ENCODE measurements around the gene EXT2. TPM values are rescaled to one million over a fixed set of nuclear protein-coding genes. Genes with fewer than 3 reads are reported as not detected.

EXT2 gene
- total RNA-seq, 2 donors from 2014 or later: 47.7 to 60.3 TPM

DNA sequence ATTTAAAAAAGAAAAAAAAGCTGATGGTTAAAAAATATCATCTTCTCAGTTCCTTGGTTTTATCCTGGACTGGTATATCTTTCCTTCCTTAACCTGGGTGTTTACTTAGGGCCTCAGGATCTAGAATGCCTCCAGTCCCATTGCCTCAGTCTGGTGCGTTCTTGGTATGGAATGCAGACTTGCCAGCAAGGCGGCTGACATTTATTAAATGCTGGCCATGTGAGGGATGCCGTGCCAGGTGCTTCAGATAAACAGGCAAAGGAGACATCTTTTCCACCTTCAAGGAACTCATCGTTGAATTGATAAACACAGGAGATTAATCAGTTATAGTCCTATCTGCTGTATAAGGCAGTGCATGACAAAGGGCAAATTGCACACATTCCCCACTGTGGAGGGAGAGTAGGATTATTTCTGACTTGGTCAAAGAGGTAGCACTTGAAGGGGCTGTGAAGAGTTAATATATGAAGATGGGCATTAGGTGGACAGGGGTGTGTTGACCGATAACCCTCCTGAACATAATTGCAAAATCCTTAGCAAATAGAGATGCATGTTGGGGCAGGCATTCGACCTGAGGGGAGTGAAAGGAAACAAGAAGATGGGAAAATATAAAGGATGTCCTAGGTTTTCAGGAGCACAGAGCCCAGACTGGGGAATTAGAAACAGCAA lies 160.1 kb downstream of the EXT2 start:
- no peak overlapping the region for H3K4me3 ChIP-seq (ENCODE audit: low read length)
- no peak for DNase-seq
- peaks cover 13% of the 10 kb centered on the region for H3K36me3 Mint-ChIP-seq (ENCODE audit: low read depth)
- no peaks in the 10 kb centered on the region for H3K27me3 ChIP-seq (ENCODE audit: control insufficient read depth, insufficient read depth, low read length, poor library complexity, severe bottlenecking)
- H3K9ac ChIP-seq (ENCODE audit: extremely low read depth, low read length, poor library complexity, severe bottlenecking): no peak overlapping the region
- H3K4me1 Mint-ChIP-seq: peaks cover 2% of the 10 kb centered on the region
- no peaks in the 10 kb centered on the region for H3K36me3 ChIP-seq (ENCODE audit: control insufficient read depth, insufficient read depth, low read length)
- H3K27ac ChIP-seq (ENCODE audit: low read depth, low read length): no peak overlapping the region
- no peak overlapping the region for H3K4me3 Mint-ChIP-seq
- no peaks in the 10 kb centered on the region for H3K27me3 Mint-ChIP-seq (ENCODE audit: insufficient read depth)
- H3K9me3 Mint-ChIP-seq: peaks cover 26% of the 10 kb centered on the region
- TF ChIP-seq, protein P1, sequence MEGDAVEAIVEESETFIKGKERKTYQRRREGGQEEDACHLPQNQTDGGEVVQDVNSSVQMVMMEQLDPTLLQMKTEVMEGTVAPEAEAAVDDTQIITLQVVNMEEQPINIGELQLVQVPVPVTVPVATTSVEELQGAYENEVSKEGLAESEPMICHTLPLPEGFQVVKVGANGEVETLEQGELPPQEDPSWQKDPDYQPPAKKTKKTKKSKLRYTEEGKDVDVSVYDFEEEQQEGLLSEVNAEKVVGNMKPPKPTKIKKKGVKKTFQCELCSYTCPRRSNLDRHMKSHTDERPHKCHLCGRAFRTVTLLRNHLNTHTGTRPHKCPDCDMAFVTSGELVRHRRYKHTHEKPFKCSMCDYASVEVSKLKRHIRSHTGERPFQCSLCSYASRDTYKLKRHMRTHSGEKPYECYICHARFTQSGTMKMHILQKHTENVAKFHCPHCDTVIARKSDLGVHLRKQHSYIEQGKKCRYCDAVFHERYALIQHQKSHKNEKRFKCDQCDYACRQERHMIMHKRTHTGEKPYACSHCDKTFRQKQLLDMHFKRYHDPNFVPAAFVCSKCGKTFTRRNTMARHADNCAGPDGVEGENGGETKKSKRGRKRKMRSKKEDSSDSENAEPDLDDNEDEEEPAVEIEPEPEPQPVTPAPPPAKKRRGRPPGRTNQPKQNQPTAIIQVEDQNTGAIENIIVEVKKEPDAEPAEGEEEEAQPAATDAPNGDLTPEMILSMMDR (conservative IDR thresholded peaks at IDR 0.05): no peak
- no peaks in the 10 kb centered on the region for H3K4me1 ChIP-seq (ENCODE audit: control insufficient read depth, insufficient read depth, low read length)
- WGBS, 2 experiments (ENCODE audit: insufficient coverage in 1 of 2, insufficient read length in 1 of 2): 96 to 97% methylated on average over 3 to 6 of the region's 6 CpGs
- H3K9me3 ChIP-seq (ENCODE audit: control insufficient read depth, low read length): peaks cover 31% of the 10 kb centered on the region
- H3K27ac Mint-ChIP-seq: no peak overlapping the region

DNA sequence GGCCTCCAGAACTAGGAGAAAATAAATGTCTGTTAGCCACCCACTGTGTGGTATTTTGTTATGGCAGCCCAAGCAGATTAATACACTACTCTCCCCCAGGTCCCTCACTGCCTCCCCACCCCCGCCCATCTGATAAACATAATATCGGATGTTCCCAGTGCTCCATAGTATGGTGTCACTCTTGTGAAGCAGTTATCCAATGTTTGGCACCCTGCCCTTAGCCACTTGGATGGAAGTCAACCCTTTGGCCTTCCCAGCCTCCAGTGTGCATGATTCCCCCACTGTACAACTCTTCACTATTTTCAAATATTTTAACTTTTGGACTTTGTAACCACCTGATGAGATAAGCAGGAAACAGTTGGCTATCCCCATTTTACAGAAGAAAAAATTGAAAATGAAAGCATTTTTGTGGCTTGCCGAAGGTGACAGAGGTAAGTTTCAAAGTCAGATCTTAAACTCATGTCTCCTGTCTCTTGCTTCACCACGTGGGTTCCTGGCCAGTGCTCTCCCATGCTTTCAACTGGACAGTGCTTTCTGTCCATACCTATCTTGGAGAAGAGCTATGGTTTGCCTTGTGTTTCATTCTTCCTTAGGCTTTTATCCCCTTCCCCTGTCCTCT lies 161.3 kb downstream of the EXT2 start:
- H3K9me3 ChIP-seq (ENCODE audit: control insufficient read depth, low read length): peaks cover 25% of the 10 kb centered on the region
- WGBS, 2 experiments (ENCODE audit: insufficient coverage in 1 of 2, insufficient read length in 1 of 2): 86 to 95% methylated on average over 2 to 4 of the region's 4 CpGs
- no peak overlapping the region for H3K4me3 ChIP-seq (ENCODE audit: low read length)
- TF ChIP-seq, protein P1 (conservative IDR thresholded peaks at IDR 0.05): no peak
- no peak overlapping the region for H3K9ac ChIP-seq (ENCODE audit: extremely low read depth, low read length, poor library complexity, severe bottlenecking)
- no peak overlapping the region for H3K27ac Mint-ChIP-seq
- no peak overlapping the region for H3K4me3 Mint-ChIP-seq
- H3K4me1 Mint-ChIP-seq: peaks cover 2% of the 10 kb centered on the region
- DNase-seq: no peak
- H3K27me3 ChIP-seq (ENCODE audit: control insufficient read depth, insufficient read depth, low read length, poor library complexity, severe bottlenecking): no peaks in the 10 kb centered on the region
- H3K4me1 ChIP-seq (ENCODE audit: control insufficient read depth, insufficient read depth, low read length): no peaks in the 10 kb centered on the region
- no peaks in the 10 kb centered on the region for H3K27me3 Mint-ChIP-seq (ENCODE audit: insufficient read depth)
- peaks cover 24% of the 10 kb centered on the region for H3K9me3 Mint-ChIP-seq
- H3K27ac ChIP-seq (ENCODE audit: low read depth, low read length): no peak overlapping the region
- no peaks in the 10 kb centered on the region for H3K36me3 ChIP-seq (ENCODE audit: control insufficient read depth, insufficient read depth, low read length)
- H3K36me3 Mint-ChIP-seq (ENCODE audit: low read depth): peaks cover 13% of the 10 kb centered on the region

DNA sequence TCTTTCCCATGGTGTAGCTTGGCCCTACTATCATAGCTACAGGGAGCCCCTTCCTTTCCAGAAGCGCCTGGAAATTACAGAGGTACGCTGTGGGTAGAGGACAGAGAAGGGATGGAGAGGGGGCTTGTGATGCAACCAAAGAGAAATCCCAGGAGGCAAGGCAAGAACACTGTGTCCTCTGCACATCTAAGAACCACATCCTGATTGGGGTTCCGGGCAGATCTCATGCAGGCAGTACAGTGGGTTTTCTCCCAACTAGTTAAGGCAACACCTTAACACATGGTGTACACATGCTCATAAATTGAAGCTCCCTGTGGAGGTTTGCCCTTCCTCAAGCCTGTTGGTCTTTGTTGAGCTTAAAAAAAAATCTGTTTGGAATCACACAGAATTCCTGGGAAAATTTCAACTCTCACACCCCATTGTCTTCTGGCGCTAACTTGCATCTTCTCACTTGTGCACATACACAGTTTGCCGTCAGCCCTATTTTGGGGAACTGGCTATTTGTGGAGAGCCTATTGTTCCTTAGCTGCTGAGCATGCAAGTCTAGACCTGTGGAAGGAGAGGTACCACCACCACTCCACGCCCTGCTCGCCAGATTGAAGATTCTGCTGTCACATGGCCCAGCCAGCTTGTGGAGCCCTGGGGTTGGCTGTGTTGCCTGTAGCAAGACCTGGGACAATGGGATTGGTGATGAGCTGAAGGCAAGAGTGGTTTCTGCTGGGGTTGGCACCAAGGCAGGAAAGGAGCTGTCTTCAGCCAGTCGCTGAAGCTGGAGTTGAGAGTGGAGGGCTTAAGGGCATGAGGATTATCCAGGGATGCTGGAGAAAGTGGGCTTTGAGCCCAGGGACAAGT lies 162.1 kb downstream of the EXT2 start:
- Histone ChIP-seq H3K36me3 (ENCODE audit: control insufficient read depth, insufficient read depth, low read length) (no peaks in the 10 kb centered on the region), H3K9ac (ENCODE audit: extremely low read depth, low read length, poor library complexity, severe bottlenecking) (no peak overlapping the region), H3K9me3 (ENCODE audit: control insufficient read depth, low read length) (peaks cover 17% of the 10 kb centered on the region), H3K27ac (ENCODE audit: low read depth, low read length) (no peak overlapping the region), H3K4me1 (ENCODE audit: control insufficient read depth, insufficient read depth, low read length) (no peaks in the 10 kb centered on the region), H3K27me3 (ENCODE audit: control insufficient read depth, insufficient read depth, low read length, poor library complexity, severe bottlenecking) (no peaks in the 10 kb centered on the region), H3K4me3 (ENCODE audit: low read length) (no peak overlapping the region)
- Mint-ChIP-seq H3K9me3 (peaks cover 16% of the 10 kb centered on the region), H3K36me3 (ENCODE audit: low read depth) (peaks cover 7% of the 10 kb centered on the region), H3K27ac (no peak overlapping the region), H3K4me3 (no peak overlapping the region), H3K27me3 (ENCODE audit: insufficient read depth) (no peaks in the 10 kb centered on the region), H3K4me1 (peaks cover 2% of the 10 kb centered on the region)
- TF ChIP-seq, protein P1 (conservative IDR thresholded peaks at IDR 0.05): no peak
- DNase-seq: no peak
- 93 to 96% methylated on average over 3 to 8 of the region's 8 CpGs for WGBS, 2 experiments (ENCODE audit: insufficient coverage in 1 of 2, insufficient read length in 1 of 2)

Measured in endodermal cell (in vitro differentiated cells).